Measurements from ENCODE around the gene ANKMY1.
A peak's percentile ranks its signal among the peaks of the same experiment; 100 is the strongest.

The ANKMY1 gene

GRCh38 chr2:240579771-240580614, 22.2 kb upstream of the ANKMY1 start:
- DNase-seq (ENCODE audit: low read depth) = peak; percentile 70

- no peak for DNase-seq (ENCODE audit: low read depth)
These were observed 21.4 kb upstream of the ANKMY1 start for GRCh38 chr2:240579071-240579762.

- no peak for DNase-seq (ENCODE audit: low read depth)
These were observed 20.7 kb upstream of the ANKMY1 start for GRCh38 chr2:240578488-240578887.

GRCh38 chr2:240578110-240578450, 20.3 kb upstream of the ANKMY1 start:
- DNase-seq (ENCODE audit: low read depth) = no peak

- DNase-seq (ENCODE audit: low read depth) = no peak
These were observed 19.7 kb upstream of the ANKMY1 start for GRCh38 chr2:240577281-240578109.

- DNase-seq (ENCODE audit: low read depth) = no peak
These were observed 18.8 kb upstream of the ANKMY1 start for GRCh38 chr2:240576436-240577205.

- DNase-seq (ENCODE audit: low read depth) = no peak
These were observed 18.2 kb upstream of the ANKMY1 start for GRCh38 chr2:240576036-240576435.

GRCh38 chr2:240575101-240575965, 17.5 kb upstream of the ANKMY1 start:
- DNase-seq (ENCODE audit: low read depth) = no peak

GRCh38 chr2:240574386-240575100, 16.8 kb upstream of the ANKMY1 start:
- no peak for DNase-seq (ENCODE audit: low read depth)

- DNase-seq (ENCODE audit: low read depth) = no peak
These were observed 16.0 kb upstream of the ANKMY1 start for GRCh38 chr2:240573516-240574385.

- DNase-seq (ENCODE audit: low read depth) = no peak
These were observed 15.3 kb upstream of the ANKMY1 start for GRCh38 chr2:240573071-240573515.

- DNase-seq (ENCODE audit: low read depth) = no peak
These were observed 14.6 kb upstream of the ANKMY1 start for GRCh38 chr2:240572141-240573031.

GRCh38 chr2:240571314-240571973, 13.7 kb upstream of the ANKMY1 start:
- no peak for DNase-seq (ENCODE audit: low read depth)

- DNase-seq (ENCODE audit: low read depth) = no peak
These were observed 12.9 kb upstream of the ANKMY1 start for GRCh38 chr2:240570531-240571313.

- DNase-seq (ENCODE audit: low read depth) = no peak
These were observed 12.3 kb upstream of the ANKMY1 start for GRCh38 chr2:240569998-240570530.

GRCh38 chr2:240569523-240569997, 11.8 kb upstream of the ANKMY1 start:
- DNase-seq (ENCODE audit: low read depth) = no peak
